K562 (cell line): ENCODE measurements around the gene ANAPC16. TPM values are rescaled to one million over a fixed set of nuclear protein-coding genes. Genes with fewer than 3 reads are reported as not detected.
A peak's percentile ranks its signal among the peaks of the same experiment; 100 is the strongest.

ENCODE experiments used
- ATAC-seq: fragments of 200-7000 bp; cut with Tn5 transposase; 3 replicates; pipeline ENCODE4 v1.9.1; 2020; ENCODE audit warnings: moderate library complexity
- BruUV-seq: library from RNA; stranded (reverse); fragments of 400-500 nt; replicated peaks from 2 replicates; lab custom pipeline; 2021; lab: Mats Ljungman, UMichigan
- CTCF ChIA-PET: fragments of 300-600 bp; formaldehyde crosslinking; extraction: SDS; loops from one replicate; lab custom pipeline; 2021; ENCODE audit warnings: low intra/inter-chr PET ratio; lab: Yijun Ruan, JAX
- POLR2A ChIA-PET: fragments of 300-600, 350-650 bp; sonication (Branson Sonifier 250); formaldehyde crosslinking; extraction: SDS; loops from one replicate; lab custom pipeline; 2021; ENCODE audit warnings: antibody characterized with exemption, inconsistent platforms; lab: Yijun Ruan, JAX
- DNase-seq, 4 experiments: peaks; one replicate each; pipeline versions ENCODE4 v3.0.0 to v3.0.0-alpha.2; 2011 to 2018; ENCODE audit warnings: low spot score in 3 of 4, mixed read lengths in 3 of 4; ENCODE audit errors: extremely low read depth in 1 of 4
- FAIRE-seq: peaks from 2 replicates; lab custom pipeline; 2011; peaks lifted over from hg19 to GRCh38; lab: Jason Lieb, UNC
- H2AFZ ChIP-seq: 2 replicates; pipeline ENCODE4 v1.6.0; 2011; ENCODE audit warnings: low read depth, low read length, control low read depth, inconsistent platforms
- H3K27ac ChIP-seq: fragments of 200-600 bp; 3 replicates; pipeline ENCODE4 v1.8.0; 2011; ENCODE audit warnings: low read depth, mild to moderate bottlenecking, control low read depth, inconsistent platforms, low read length, moderate library complexity, mixed read lengths; ENCODE audit errors: extremely low read depth
- H3K27me3 ChIP-seq, 2 experiments: fragments of 300-600 bp in 1 of 2; 2 replicates in 1 of 2; 3 replicates in 1 of 2; pipeline versions ENCODE4 v1.6.0 to v1.8.0; 2011; ENCODE audit warnings: inconsistent platforms in 2 of 2, low read length in 2 of 2, mild to moderate bottlenecking in 1 of 2, mixed read lengths in 1 of 2, moderate library complexity in 1 of 2; ENCODE audit not compliant: control insufficient read depth in 2 of 2, insufficient read depth in 2 of 2
- H3K36me3 ChIP-seq: fragments of 300-600 bp; 3 replicates; pipeline ENCODE4 v1.8.0; 2011; ENCODE audit warnings: mild to moderate bottlenecking, low read length, inconsistent platforms; ENCODE audit not compliant: control insufficient read depth, insufficient read depth
- H3K4me1 ChIP-seq, 2 experiments: fragments of 200-600 bp in 1 of 2; replicated peaks in 1 of 2; 2 replicates in 1 of 2; 3 replicates in 1 of 2; pipeline versions ENCODE4 v1.5.1 to v1.8.0; 2011; ENCODE audit warnings: inconsistent platforms in 2 of 2, low read length in 2 of 2, mild to moderate bottlenecking in 1 of 2, mixed read lengths in 1 of 2, moderate library complexity in 1 of 2; ENCODE audit not compliant: control insufficient read depth in 2 of 2, insufficient read depth in 2 of 2
- H3K4me2 ChIP-seq: 2 replicates; pipeline ENCODE4 v1.6.1; 2011; ENCODE audit warnings: low read length, control low read depth, inconsistent platforms, mixed read lengths; ENCODE audit not compliant: insufficient read depth
- H3K4me3 ChIP-seq: fragments of 200-600 bp; sonication (generic), shearing (Covaris generic); 2 replicates; pipeline ENCODE4 v1.5.1; 2016; ENCODE audit warnings: control low read depth, inconsistent platforms
- H3K79me2 ChIP-seq: fragments of 200-600 bp; 3 replicates; pipeline ENCODE4 v1.8.0; 2011; ENCODE audit warnings: low read length, inconsistent platforms; ENCODE audit not compliant: control insufficient read depth, insufficient read depth
- H3K9ac ChIP-seq, 2 experiments: 2 replicates each; pipeline versions ENCODE4 v1.6.0 to v1.6.1; 2011; ENCODE audit warnings: low read depth in 2 of 2, low read length in 2 of 2, control low read depth in 1 of 2, inconsistent platforms in 1 of 2, mild to moderate bottlenecking in 1 of 2, mixed read lengths in 1 of 2; ENCODE audit not compliant: insufficient read depth in 1 of 2
- H3K9me1 ChIP-seq: one replicate; pipeline ENCODE4 v1.6.0; 2011; ENCODE audit warnings: inconsistent platforms, mild to moderate bottlenecking, low read length, moderate library complexity; ENCODE audit not compliant: control insufficient read depth, insufficient read depth
- H3K9me3 ChIP-seq: replicated peaks from 2 replicates; pipeline ENCODE4 v1.5.1; 2011; ENCODE audit warnings: low read depth, low read length, inconsistent platforms; ENCODE audit not compliant: control insufficient read depth, insufficient read depth
- H4K20me1 ChIP-seq: replicated peaks from 2 replicates; pipeline ENCODE4 v1.6.1; 2011; ENCODE audit warnings: low read length, inconsistent platforms, mixed read lengths; ENCODE audit not compliant: control insufficient read depth, insufficient read depth
- CEBPZ ChIP-seq: fragments of 150-350 bp; IDR thresholded peaks from 2 replicates; pipeline ENCODE4 v1.6.1; 2014; ENCODE audit warnings: low read depth, mild to moderate bottlenecking, low read length, borderline replicate concordance
- ESRRA ChIP-seq: fragments of 450-650 bp; IDR thresholded peaks from 2 replicates; pipeline ENCODE4 v1.6.1; 2014; ENCODE audit warnings: low read depth, mild to moderate bottlenecking, moderate library complexity, borderline replicate concordance
- FOXM1 ChIP-seq, 2 experiments: fragments of 450-650 bp in 1 of 2; sonication (generic) in 1 of 2; formaldehyde crosslinking in 1 of 2; IDR thresholded peaks; 2 replicates each; pipeline versions ENCODE4 v1.6.1 to v1.9.0; 2017 to 2022; ENCODE audit warnings: low read depth in 2 of 2, mild to moderate bottlenecking in 2 of 2, missing genetic modification reagents in 1 of 2, moderate library complexity in 1 of 2
- HLTF ChIP-seq: fragments of 450-650 bp; IDR thresholded peaks from 2 replicates; pipeline ENCODE4 v1.6.1; 2016
- KAT8 ChIP-seq: fragments of 450-650 bp; IDR thresholded peaks from 2 replicates; pipeline ENCODE4 v1.6.1; 2016; ENCODE audit warnings: low read depth, mild to moderate bottlenecking
- KDM4B ChIP-seq, 2 experiments: fragments of 450-650 bp in 1 of 2; sonication (generic) in 1 of 2; IDR thresholded peaks; 2 replicates each; pipeline ENCODE4 v1.6.1; 2016 to 2017; ENCODE audit warnings: borderline replicate concordance in 2 of 2, antibody characterized with exemption in 1 of 2, low read depth in 1 of 2, mild to moderate bottlenecking in 1 of 2
- KHSRP ChIP-seq: fragments of 450-650 bp; IDR thresholded peaks from 2 replicates; pipeline ENCODE4 v1.6.1; 2017
- POLR3A ChIP-seq: IDR thresholded peaks from 2 replicates; pipeline ENCODE4 v1.6.1; 2011; ENCODE audit warnings: borderline replicate concordance, mild to moderate bottlenecking, moderate library complexity; ENCODE audit not compliant: insufficient read length, insufficient read depth; ENCODE audit errors: extremely low read depth
- RNF2 ChIP-seq: sonication (generic); IDR thresholded peaks from 2 replicates; pipeline ENCODE4 v1.6.1; 2016
- SMAD4 ChIP-seq: fragments of 250-450 bp; sonication (Bioruptor Pico); conservative IDR thresholded peaks from 2 replicates; pipeline ENCODE4 v1.8.0; 2021; ENCODE audit warnings: inconsistent platforms, mild to moderate bottlenecking, moderate library complexity
- SMARCC2 ChIP-seq: fragments of 450-650 bp; IDR thresholded peaks from 2 replicates; pipeline ENCODE4 v1.6.1; 2017; ENCODE audit warnings: antibody characterized with exemption, moderate library complexity, mild to moderate bottlenecking, low read depth
- TCF7 ChIP-seq: sonication (generic); IDR thresholded peaks from 2 replicates; pipeline ENCODE4 v1.6.1; 2016; ENCODE audit warnings: antibody characterized with exemption, borderline replicate concordance
- TFAM ChIP-seq: fragments of 250-450 bp; sonication (Bioruptor Pico); conservative IDR thresholded peaks from 2 replicates; pipeline ENCODE4 v1.5.0; 2021; ENCODE audit warnings: mild to moderate bottlenecking, moderate library complexity
- ZNF134 ChIP-seq: fragments of 250-450 bp; sonication (Bioruptor Pico); conservative IDR thresholded peaks from 2 replicates; pipeline ENCODE4 v1.4.0; 2020
- ZNF184 ChIP-seq: sonication (generic); formaldehyde crosslinking; IDR thresholded peaks from 2 replicates; pipeline ENCODE4 v1.5.0; 2020; ENCODE audit warnings: missing genetic modification reagents
- ZNF239 ChIP-seq: fragments of 250-450 bp; sonication (Bioruptor Pico); IDR thresholded peaks from 2 replicates; pipeline ENCODE4 v1.4.0; 2020; ENCODE audit warnings: mild to moderate bottlenecking
- ZNF436 ChIP-seq: fragments of 250-450, 450-650 bp; sonication (Bioruptor Pico); formaldehyde crosslinking; IDR thresholded peaks from 2 replicates; pipeline ENCODE4 v1.7.0; 2020; ENCODE audit warnings: mild to moderate bottlenecking
- ZNF589 ChIP-seq: fragments of 200-800 bp; sonication (Bioruptor generic); IDR thresholded peaks from 2 replicates; pipeline ENCODE4 v1.6.1; 2016; ENCODE audit warnings: low read depth, missing genetic modification characterization, missing compliant biosample characterization
- ZNF644 ChIP-seq: fragments of 200-800 bp; sonication (Bioruptor generic); IDR thresholded peaks from 2 replicates; pipeline ENCODE4 v1.6.1; 2016; ENCODE audit warnings: low read depth, missing genetic modification characterization, missing compliant biosample characterization
- WGBS: fragments of 100-300 bp; shearing (Covaris generic); methylation state at CpG from one replicate; pipeline ENCODE4 v1.1.6; 2016; ENCODE audit warnings: low coverage, mixed read lengths; ENCODE audit not compliant: insufficient coverage; ENCODE audit errors: missing lambda C conversion rate; 5-methylcytosine and 5-hydroxymethylcytosine counted together
- in situ Hi-C: fragments of 300-500 bp; cut with MboI; formaldehyde crosslinking; loops from 4 replicates; pipeline ENCODE4 v1.15.0; 2018; ENCODE audit warnings: inconsistent platforms, mixed read lengths
- intact Hi-C: fragments of 100-400 bp; cut with micrococcal nuclease; formaldehyde crosslinking; loops from 2 replicates; pipeline ENCODE4 v1.14.2; 2022
- polyA plus RNA-seq, 8 experiments: library from polyadenylated mRNA; depleted of rRNA in 4 of 8; stranded (reverse) in 5 of 8; unstranded in 3 of 8; fragments of >200 nt; fragmentation: Nextera tagmentation in 2 of 8; fragmentation: Illumina TruSeq in 1 of 8; extraction: Ambion mirVana in 2 of 8; extraction: Trizol in 1 of 8; gene quantifications; 2 replicates each; pipeline versions ENCODE4 v1.2.1 to v1.2.3, GENCODE V29; 2011 to 2014; ENCODE audit warnings: inconsistent platforms in 1 of 8, missing spikeins in 1 of 8
- total RNA-seq, 7 experiments: library from RNA; depleted of rRNA in 6 of 7; stranded (reverse); fragments of >200 nt in 6 of 7; fragmentation: Illumina TruSeq in 2 of 7; extraction: Trizol in 2 of 7; gene quantifications; 2 replicates each; pipeline versions ENCODE4 v1.2.1 to v1.2.3, GENCODE V29; 2011 to 2021; ENCODE audit warnings: low replicate concordance in 1 of 7
- TF ChIP-seq, protein P1 (sequence below): fragments of 250-450 bp; sonication (Bioruptor Pico); IDR thresholded peaks from 2 replicates; pipeline ENCODE4 v1.6.1; 2021; ENCODE audit warnings: mild to moderate bottlenecking

The ANAPC16 gene
- total and polyA plus RNA-seq, 9 of the 15 experiments (the other 6 are each of a cell fraction or from before 2014, with no cell fraction given) = 42.6 to 208 (median 108) TPM

GRCh38 chr10:72248468-72249151, 32.8 kb downstream of the ANAPC16 start:
- in situ Hi-C loops (no loop called here), intact Hi-C loops (no loop called here)
- Histone ChIP-seq H3K36me3 (no peaks in the 10 kb centered on the region), H3K27ac (no peak overlapping the region), H3K4me3 (no peak overlapping the region), H3K4me1 (peaks cover 34 to 50% of the 10 kb centered on the region in 2 experiments), H3K4me2 (peak overlapping the region; percentile 14; the same call in 1 of the 2 replicates), H3K27me3 (no peaks in the 10 kb centered on the region), H2AFZ (peak overlapping the region; percentile 79), H3K79me2 (no peaks in the 10 kb centered on the region), H4K20me1 (no peaks in the 10 kb centered on the region), H3K9me1 (no peaks in the 10 kb centered on the region), H3K9ac (peak overlapping the region in 1 of 2 experiments; percentile 77; a peak in 2 of 4 replicates), H3K9me3 (no peaks in the 10 kb centered on the region)
- ChIA-PET CTCF (no interaction called here), POLR2A (interaction anchor here (1.1 to 7.5 kb wide), 5 partner anchors 10 to 32 kb away, joined by 3 to 42 read pairs (median 4); partner anchors contain the start of genes ASCC1 and DDIT4)
- DNase-seq (no peak), ATAC-seq (peak; percentile 51), FAIRE-seq (no peak)
- 48% methylated on average over 10 of the region's 10 CpGs for WGBS
- TSS peak; percentile 74 for BruUV-seq
- TF ChIP-seq ZNF134 = no peak
- no peak for TF ChIP-seq ESRRA
- TF ChIP-seq KHSRP = no peak
- 0 out of 2 replicates have a peak, but pooled peaks have one; percentile 19 for TF ChIP-seq FOXM1 (IDR thresholded peaks at IDR 0.05; ENCODE audit: low read depth)
- no peak for TF ChIP-seq FOXM1 (CRISPR knock-in tag; IDR thresholded peaks at IDR 0.05; ENCODE audit: low read depth)
- no peak for TF ChIP-seq CEBPZ
- TF ChIP-seq TCF7 = no peak
- no peak for TF ChIP-seq ZNF589
- TF ChIP-seq ZNF184 (CRISPR knock-in tag) = no peak
- TF ChIP-seq SMAD4 = 0 out of 2 replicates have a peak, but pooled peaks have one; percentile 27
- TF ChIP-seq ZNF239 (CRISPR knock-in tag) = no peak
- no peak for TF ChIP-seq HLTF
- TF ChIP-seq ZNF436 (CRISPR knock-in tag) = no peak
- no peak for TF ChIP-seq POLR3A
- TF ChIP-seq, protein P1, sequence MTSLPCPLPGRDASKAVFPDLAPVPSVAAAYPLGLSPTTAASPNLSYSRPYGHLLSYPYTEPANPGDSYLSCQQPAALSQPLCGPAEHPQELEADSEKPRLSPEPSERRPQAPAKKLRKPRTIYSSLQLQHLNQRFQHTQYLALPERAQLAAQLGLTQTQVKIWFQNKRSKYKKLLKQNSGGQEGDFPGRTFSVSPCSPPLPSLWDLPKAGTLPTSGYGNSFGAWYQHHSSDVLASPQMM (CRISPR knock-in tag) = no peak
- TF ChIP-seq SMARCC2 = no peak
- TF ChIP-seq KDM4B (IDR thresholded peaks at IDR 0.05; ENCODE audit: borderline replicate concordance in 2 of 2, low read depth in 1 of 2) = no peak
- TF ChIP-seq TFAM (CRISPR knock-in tag) = no peak
- TF ChIP-seq RNF2 = no peak
- TF ChIP-seq ZNF644 (tag) = no peak
- TF ChIP-seq KAT8 = no peak
